ENCODE measurements around the gene GEMIN5.
A peak's percentile ranks its signal among the peaks of the same experiment; 100 is the strongest.
"Not testable (repeated sequence)": the region's sequence is repeated elsewhere in the genome, so short reads cannot be mapped to it uniquely, and the experiment has no call there.

Gene GEMIN5

DNA sequence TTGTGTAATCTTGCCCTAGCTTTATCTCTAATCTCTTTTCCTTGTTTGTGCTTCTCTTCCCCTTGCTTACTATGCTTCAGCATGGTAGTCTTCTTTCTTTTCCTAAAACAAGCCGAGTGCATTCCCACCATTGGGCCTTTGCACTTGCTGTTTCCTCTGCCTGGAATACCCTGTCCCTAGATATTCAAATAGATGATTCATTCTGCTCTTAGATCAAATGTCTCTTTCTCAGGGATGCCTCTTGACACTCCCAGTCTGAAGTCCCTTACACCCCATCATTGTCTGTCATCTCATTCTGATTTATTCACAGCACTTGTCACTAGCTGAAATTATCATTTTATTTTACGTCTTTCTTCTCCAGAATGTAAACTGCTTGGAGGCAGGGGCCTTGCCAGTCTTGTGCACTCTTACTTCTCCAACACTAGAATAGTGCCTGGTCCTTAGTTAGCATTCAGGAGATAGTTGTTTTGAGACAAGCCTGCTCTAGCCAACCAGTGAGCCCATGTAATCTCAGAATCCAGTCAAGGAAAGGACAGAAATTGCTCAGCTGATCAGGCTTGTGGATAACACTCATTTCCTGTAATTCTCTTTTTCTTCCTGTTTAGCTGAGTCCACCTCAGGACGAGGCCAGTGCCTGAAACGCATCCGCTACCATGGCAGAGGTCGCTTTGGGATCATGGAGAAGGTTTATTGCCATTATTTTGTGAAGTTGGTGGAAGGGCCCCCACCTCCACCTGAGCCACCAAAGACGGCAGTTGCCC, 28.2 kb upstream of the GEMIN5 start:
- FAIRE-seq (no peak), DNase-seq (ENCODE audit: insufficient read length) (no peak)
- no peak for TF ChIP-seq POLR2AphosphoS5 (IDR thresholded peaks at IDR 0.05; ENCODE audit: low read depth, low read length)
- no peak for TF ChIP-seq TAF1 (IDR thresholded peaks at IDR 0.05; ENCODE audit: borderline replicate concordance, low read depth, low read length)
- no peak for TF ChIP-seq POLR2A (IDR thresholded peaks at IDR 0.05; ENCODE audit: low read depth, low read length)

GRCh38 chr5:154962494-154962893, 24.5 kb upstream of the GEMIN5 start:
- FAIRE-seq (peak; percentile 50), DNase-seq (ENCODE audit: insufficient read length) (no peak)
- TF ChIP-seq POLR2AphosphoS5 (IDR thresholded peaks at IDR 0.05; ENCODE audit: low read depth, low read length) (no peak), TAF1 (IDR thresholded peaks at IDR 0.05; ENCODE audit: borderline replicate concordance, low read depth, low read length) (no peak), POLR2A (IDR thresholded peaks at IDR 0.05; ENCODE audit: low read depth, low read length) (no peak)

DNA sequence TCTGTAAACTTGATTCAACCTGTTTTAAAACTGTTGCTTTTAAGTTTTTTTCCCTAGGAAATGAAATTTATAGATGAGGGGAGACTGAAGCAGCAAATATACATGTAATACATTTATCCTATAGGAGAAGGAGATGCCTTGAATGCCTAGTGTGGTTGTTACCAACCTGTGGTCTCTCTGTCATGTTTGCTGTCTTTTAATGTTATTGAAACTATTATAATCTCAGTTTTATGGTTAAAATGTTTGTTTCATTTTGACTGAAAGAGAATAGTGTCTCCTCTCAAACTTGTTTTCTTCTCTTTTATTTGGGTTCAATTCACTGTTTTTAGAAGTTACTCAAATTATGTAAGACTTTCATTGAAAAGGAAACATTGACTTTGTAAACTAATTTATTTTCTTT, 18.7 kb upstream of the GEMIN5 start:
- TF ChIP-seq POLR2A (IDR thresholded peaks at IDR 0.05; ENCODE audit: low read depth, low read length) (no peak), POLR2AphosphoS5 (IDR thresholded peaks at IDR 0.05; ENCODE audit: low read depth, low read length) (no peak), TAF1 (IDR thresholded peaks at IDR 0.05; ENCODE audit: borderline replicate concordance, low read depth, low read length) (no peak)
- no peak for FAIRE-seq
- no peak for DNase-seq (ENCODE audit: insufficient read length)

DNA sequence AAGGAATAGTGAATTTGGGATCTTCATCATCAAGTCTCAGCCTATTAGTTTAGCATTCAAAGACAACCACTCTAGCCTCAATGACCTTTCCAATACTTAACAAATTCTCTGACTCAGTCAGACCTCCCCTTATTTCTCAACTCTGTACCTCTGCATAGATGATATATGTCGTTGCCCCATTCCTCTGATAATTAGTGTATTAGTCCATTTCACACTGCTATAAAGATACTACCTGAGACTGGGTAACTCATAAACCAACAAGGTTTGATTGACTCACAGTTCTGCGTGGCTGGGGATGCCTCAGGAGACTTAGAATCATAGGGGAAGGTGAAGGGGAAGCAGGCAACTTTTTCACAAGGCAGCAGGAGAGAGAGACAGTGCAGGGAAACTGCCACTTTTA, 11.8 kb upstream of the GEMIN5 start:
- FAIRE-seq: no peak
- DNase-seq (ENCODE audit: insufficient read length): no peak
- TF ChIP-seq TAF1 (IDR thresholded peaks at IDR 0.05; ENCODE audit: borderline replicate concordance, low read depth, low read length) (no peak), POLR2A (IDR thresholded peaks at IDR 0.05; ENCODE audit: low read depth, low read length) (no peak), POLR2AphosphoS5 (IDR thresholded peaks at IDR 0.05; ENCODE audit: low read depth, low read length) (no peak)

DNA sequence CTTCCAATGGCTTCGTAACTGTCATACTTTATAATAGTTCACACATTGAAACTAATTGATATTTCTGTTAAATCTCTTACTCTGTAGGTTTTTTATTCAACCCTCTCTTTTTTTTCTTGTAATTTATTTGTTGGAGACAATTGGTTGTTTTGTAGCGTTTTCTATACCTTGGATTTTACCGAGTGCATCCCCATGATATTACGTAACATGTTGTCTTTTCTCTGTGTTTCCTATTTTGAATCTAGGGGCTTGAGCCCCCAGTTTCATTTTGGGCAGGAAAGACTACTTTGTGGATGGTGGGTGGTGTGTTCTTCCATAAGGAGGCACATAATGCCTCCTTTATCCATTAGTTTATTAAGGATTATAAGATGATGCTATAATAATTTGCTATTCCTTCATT, 10.3 kb upstream of the GEMIN5 start:
- FAIRE-seq (no peak), DNase-seq (ENCODE audit: insufficient read length) (no peak)
- TF ChIP-seq POLR2AphosphoS5 (IDR thresholded peaks at IDR 0.05; ENCODE audit: low read depth, low read length) (no peak), TAF1 (IDR thresholded peaks at IDR 0.05; ENCODE audit: borderline replicate concordance, low read depth, low read length) (no peak), POLR2A (IDR thresholded peaks at IDR 0.05; ENCODE audit: low read depth, low read length) (no peak)

GRCh38 chr5:154947778-154948177, 9.8 kb upstream of the GEMIN5 start:
- no peak for DNase-seq (ENCODE audit: insufficient read length)
- TF ChIP-seq POLR2AphosphoS5 (IDR thresholded peaks at IDR 0.05; ENCODE audit: low read depth, low read length): no peak
- no peak for FAIRE-seq

GRCh38 chr5:154945695-154946301, 7.8 kb upstream of the GEMIN5 start:
- DNase-seq (ENCODE audit: insufficient read length): no peak
- FAIRE-seq: peak; percentile 21
- TF ChIP-seq POLR2AphosphoS5 (IDR thresholded peaks at IDR 0.05; ENCODE audit: low read depth, low read length) (no peak), POLR2A (IDR thresholded peaks at IDR 0.05; ENCODE audit: low read depth, low read length) (no peak), TAF1 (IDR thresholded peaks at IDR 0.05; ENCODE audit: borderline replicate concordance, low read depth, low read length) (no peak)

- DNase-seq (ENCODE audit: insufficient read length) (no peak), FAIRE-seq (no peak)
- TF ChIP-seq POLR2AphosphoS5 (IDR thresholded peaks at IDR 0.05; ENCODE audit: low read depth, low read length): no peak
- TF ChIP-seq TAF1 (IDR thresholded peaks at IDR 0.05; ENCODE audit: borderline replicate concordance, low read depth, low read length): no peak
- TF ChIP-seq POLR2A (IDR thresholded peaks at IDR 0.05; ENCODE audit: low read depth, low read length): no peak
These were observed 6.7 kb upstream of the GEMIN5 start for GRCh38 chr5:154944716-154945115.

DNA sequence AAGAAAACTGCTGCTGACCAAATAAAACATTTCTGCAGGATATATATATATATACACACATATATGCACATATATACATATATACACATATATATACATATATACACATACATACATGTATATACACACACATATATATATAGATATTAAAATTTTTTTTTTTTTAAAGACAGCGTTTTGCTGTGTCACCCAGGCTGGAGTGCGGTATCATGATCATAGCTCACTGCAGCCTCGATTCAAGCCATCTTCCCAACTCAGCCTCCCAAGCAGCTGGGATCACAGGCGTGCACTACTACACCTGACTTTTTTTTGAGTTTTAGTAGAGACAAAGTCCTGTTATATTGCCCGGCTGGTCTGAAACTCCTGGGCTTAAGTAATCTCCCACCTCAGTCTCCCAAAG, 5.5 kb upstream of the GEMIN5 start:
- DNase-seq (ENCODE audit: insufficient read length) (no peak), FAIRE-seq (no peak)
- TF ChIP-seq TAF1 (IDR thresholded peaks at IDR 0.05; ENCODE audit: borderline replicate concordance, low read depth, low read length) (no peak), POLR2AphosphoS5 (IDR thresholded peaks at IDR 0.05; ENCODE audit: low read depth, low read length) (no peak), POLR2A (IDR thresholded peaks at IDR 0.05; ENCODE audit: low read depth, low read length) (no peak)

GRCh38 chr5:154940772-154941620, 3.0 kb upstream of the GEMIN5 start, which contains the start of gene MRPL22:
Gene MRPL22, plus strand, starts transcription at chr5:154941073. Its CDS starts 38 bp downstream, at chr5:154941111.
- peak; percentile 78; the same call in 1 of the 2 replicates for TF ChIP-seq TAF1 (IDR thresholded peaks at IDR 0.05; ENCODE audit: borderline replicate concordance, low read depth, low read length)
- peak; percentile 91 for TF ChIP-seq POLR2A (IDR thresholded peaks at IDR 0.05; ENCODE audit: low read depth, low read length)
- peak; percentile 85 for TF ChIP-seq POLR2AphosphoS5 (IDR thresholded peaks at IDR 0.05; ENCODE audit: low read depth, low read length)
- peak; percentile 71 for DNase-seq (ENCODE audit: insufficient read length)
- FAIRE-seq: peak; percentile 92

DNA sequence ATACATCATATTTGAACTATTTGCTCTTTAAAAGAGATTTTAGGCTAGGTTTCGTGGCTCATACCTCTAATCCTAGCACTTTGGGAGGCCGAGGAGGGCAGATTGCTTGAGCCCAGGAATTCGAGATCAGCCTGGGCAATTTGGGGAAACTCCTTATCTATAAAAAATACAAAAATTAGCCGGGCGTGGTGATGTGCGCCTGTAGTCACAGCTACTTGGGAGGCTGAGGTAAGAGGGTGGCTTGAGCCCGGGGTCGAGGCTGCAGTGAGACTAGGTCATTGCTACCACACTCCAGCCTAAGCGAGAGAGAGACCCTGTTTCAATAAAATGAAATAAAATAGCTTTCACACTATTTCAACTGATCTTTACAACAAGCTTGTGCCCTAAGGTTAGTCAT, 2.4 kb upstream of the GEMIN5 start:
- no peak for FAIRE-seq
- no peak for TF ChIP-seq POLR2A (IDR thresholded peaks at IDR 0.05; ENCODE audit: low read depth, low read length)
- TF ChIP-seq POLR2AphosphoS5 (IDR thresholded peaks at IDR 0.05; ENCODE audit: low read depth, low read length): no peak
- no peak for TF ChIP-seq TAF1 (IDR thresholded peaks at IDR 0.05; ENCODE audit: borderline replicate concordance, low read depth, low read length)

GRCh38 chr5:154939387-154939786, 1.4 kb upstream of the GEMIN5 start:
- FAIRE-seq; DNase-seq (ENCODE audit: insufficient read length): not testable (repeated sequence)

More for the DNA sequence above, 2.4 kb upstream of the GEMIN5 start:
- no peak for DNase-seq (ENCODE audit: insufficient read length)

Data from GM12892 (cell line).